ENCODE measurements around the gene CEP72. TPM values are rescaled to one million over a fixed set of nuclear protein-coding genes. Genes with fewer than 3 reads are reported as not detected.

Gene CEP72
- total RNA-seq, 2 experiments from 2014 or later, result 34.4 to 38.6 TPM

- no peak for ATAC-seq
- DNase-seq, result no peak
- Mint-ChIP-seq H3K4me3 (no peak overlapping the region), H3K36me3 (ENCODE audit: low read depth) (no peaks in the 10 kb centered on the region), H3K4me1 (ENCODE audit: low read depth) (peaks cover 4% of the 10 kb centered on the region), H3K9me3 (ENCODE audit: insufficient read depth) (no peaks in the 10 kb centered on the region), H3K27me3 (ENCODE audit: low read depth) (peaks cover 30% of the 10 kb centered on the region), H3K27ac (no peak overlapping the region)
- ChIA-PET CTCF (no interaction called here), POLR2A (no interaction called here)
These were observed 20.4 kb upstream of the CEP72 start for GRCh38 chr5:591746-592145.

GRCh38 chr5:592158-592557, 20.0 kb upstream of the CEP72 start:
- peaks cover 4% of the 10 kb centered on the region for H3K4me1 Mint-ChIP-seq (ENCODE audit: low read depth)
- H3K27me3 Mint-ChIP-seq (ENCODE audit: low read depth), result peaks cover 32% of the 10 kb centered on the region
- no peak overlapping the region for H3K4me3 Mint-ChIP-seq
- H3K27ac Mint-ChIP-seq, result no peak overlapping the region
- H3K9me3 Mint-ChIP-seq (ENCODE audit: insufficient read depth), result no peaks in the 10 kb centered on the region
- ATAC-seq (no peak), DNase-seq (no peak)
- H3K36me3 Mint-ChIP-seq (ENCODE audit: low read depth), result no peaks in the 10 kb centered on the region
- ChIA-PET CTCF (no interaction called here), POLR2A (interaction anchor here (0.6 kb wide), 1 partner anchor 88 kb away, joined by 4 read pairs; no protein-coding TSS in a partner anchor)

GRCh38 chr5:593511-593910, 18.6 kb upstream of the CEP72 start:
- Mint-ChIP-seq H3K4me1 (ENCODE audit: low read depth) (peaks cover 7% of the 10 kb centered on the region), H3K36me3 (ENCODE audit: low read depth) (no peaks in the 10 kb centered on the region), H3K27ac (no peak overlapping the region), H3K9me3 (ENCODE audit: insufficient read depth) (no peaks in the 10 kb centered on the region), H3K27me3 (ENCODE audit: low read depth) (peaks cover 42% of the 10 kb centered on the region), H3K4me3 (no peak overlapping the region)
- ChIA-PET POLR2A (no interaction called here), CTCF (interaction anchor here (1.2 kb wide), 1 partner anchor 143 kb away, joined by 4 read pairs; no protein-coding TSS in a partner anchor)
- no peak for DNase-seq
- no peak for ATAC-seq

- Mint-ChIP-seq H3K4me3 (no peak overlapping the region), H3K36me3 (ENCODE audit: low read depth) (no peaks in the 10 kb centered on the region), H3K9me3 (ENCODE audit: insufficient read depth) (no peaks in the 10 kb centered on the region), H3K27ac (no peak overlapping the region), H3K27me3 (ENCODE audit: low read depth) (peaks cover 50% of the 10 kb centered on the region), H3K4me1 (ENCODE audit: low read depth) (peaks cover 7% of the 10 kb centered on the region)
- DNase-seq (no peak), ATAC-seq (no peak)
- CTCF ChIA-PET, result no interaction called here
- POLR2A ChIA-PET, result no interaction called here
These were observed 17.8 kb upstream of the CEP72 start for GRCh38 chr5:594226-594860.

- DNase-seq, result no peak
- ChIA-PET CTCF (no interaction called here), POLR2A (no interaction called here)
- Mint-ChIP-seq H3K9me3 (ENCODE audit: insufficient read depth) (no peaks in the 10 kb centered on the region), H3K4me1 (ENCODE audit: low read depth) (peaks cover 3% of the 10 kb centered on the region), H3K27ac (no peak overlapping the region), H3K36me3 (ENCODE audit: low read depth) (no peaks in the 10 kb centered on the region), H3K4me3 (no peak overlapping the region), H3K27me3 (ENCODE audit: low read depth) (peaks cover 49% of the 10 kb centered on the region)
- ATAC-seq, result no peak
These were observed 16.8 kb upstream of the CEP72 start for GRCh38 chr5:595285-595875.

- DNase-seq (no peak), ATAC-seq (no peak)
- no peaks in the 10 kb centered on the region for H3K36me3 Mint-ChIP-seq (ENCODE audit: low read depth)
- peaks cover 42% of the 10 kb centered on the region for H3K27me3 Mint-ChIP-seq (ENCODE audit: low read depth)
- ChIA-PET CTCF (no interaction called here), POLR2A (no interaction called here)
- H3K4me1 Mint-ChIP-seq (ENCODE audit: low read depth), result peaks cover 3% of the 10 kb centered on the region
- H3K9me3 Mint-ChIP-seq (ENCODE audit: insufficient read depth), result no peaks in the 10 kb centered on the region
- H3K27ac Mint-ChIP-seq, result no peak overlapping the region
- H3K4me3 Mint-ChIP-seq, result no peak overlapping the region
These were observed 14.1 kb upstream of the CEP72 start for GRCh38 chr5:597871-598563.

- ChIA-PET POLR2A (no interaction called here), CTCF (no interaction called here)
- peaks cover 42% of the 10 kb centered on the region for H3K27me3 Mint-ChIP-seq (ENCODE audit: low read depth)
- ATAC-seq (no peak), DNase-seq (no peak)
- H3K4me3 Mint-ChIP-seq, result no peak overlapping the region
- no peaks in the 10 kb centered on the region for H3K9me3 Mint-ChIP-seq (ENCODE audit: insufficient read depth)
- H3K4me1 Mint-ChIP-seq (ENCODE audit: low read depth), result peaks cover 3% of the 10 kb centered on the region
- no peak overlapping the region for H3K27ac Mint-ChIP-seq
- no peaks in the 10 kb centered on the region for H3K36me3 Mint-ChIP-seq (ENCODE audit: low read depth)
These were observed 13.6 kb upstream of the CEP72 start for GRCh38 chr5:598564-598890.

GRCh38 chr5:600886-601541, 11.1 kb upstream of the CEP72 start:
- Mint-ChIP-seq H3K36me3 (ENCODE audit: low read depth) (no peaks in the 10 kb centered on the region), H3K4me1 (ENCODE audit: low read depth) (peaks cover 3% of the 10 kb centered on the region), H3K4me3 (no peak overlapping the region), H3K9me3 (ENCODE audit: insufficient read depth) (no peaks in the 10 kb centered on the region), H3K27me3 (ENCODE audit: low read depth) (peaks cover 33% of the 10 kb centered on the region), H3K27ac (no peak overlapping the region)
- DNase-seq (no peak), ATAC-seq (no peak)
- CTCF ChIA-PET, result no interaction called here
- POLR2A ChIA-PET, result no interaction called here

GRCh38 chr5:601771-602465, 10.2 kb upstream of the CEP72 start:
- no peaks in the 10 kb centered on the region for H3K36me3 Mint-ChIP-seq (ENCODE audit: low read depth)
- ATAC-seq (no peak), DNase-seq (no peak)
- no peak overlapping the region for H3K27ac Mint-ChIP-seq
- CTCF ChIA-PET, result no interaction called here
- POLR2A ChIA-PET, result no interaction called here
- H3K4me3 Mint-ChIP-seq, result no peak overlapping the region
- H3K4me1 Mint-ChIP-seq (ENCODE audit: low read depth), result peaks cover 3% of the 10 kb centered on the region
- no peaks in the 10 kb centered on the region for H3K9me3 Mint-ChIP-seq (ENCODE audit: insufficient read depth)
- peaks cover 27% of the 10 kb centered on the region for H3K27me3 Mint-ChIP-seq (ENCODE audit: low read depth)

- no peak overlapping the region for H3K27ac Mint-ChIP-seq
- DNase-seq (no peak), ATAC-seq (no peak)
- H3K4me1 Mint-ChIP-seq (ENCODE audit: low read depth), result peaks cover 9% of the 10 kb centered on the region
- H3K36me3 Mint-ChIP-seq (ENCODE audit: low read depth), result no peaks in the 10 kb centered on the region
- ChIA-PET CTCF (no interaction called here), POLR2A (no interaction called here)
- no peak overlapping the region for H3K4me3 Mint-ChIP-seq
- peaks cover 21% of the 10 kb centered on the region for H3K27me3 Mint-ChIP-seq (ENCODE audit: low read depth)
- H3K9me3 Mint-ChIP-seq (ENCODE audit: insufficient read depth), result no peaks in the 10 kb centered on the region
These were observed 9.6 kb upstream of the CEP72 start for GRCh38 chr5:602466-603035.

- POLR2A ChIA-PET, result no interaction called here
- Mint-ChIP-seq H3K4me3 (no peak overlapping the region), H3K36me3 (ENCODE audit: low read depth) (no peaks in the 10 kb centered on the region), H3K9me3 (ENCODE audit: insufficient read depth) (no peaks in the 10 kb centered on the region), H3K27ac (no peak overlapping the region), H3K27me3 (ENCODE audit: low read depth) (peaks cover 17% of the 10 kb centered on the region), H3K4me1 (ENCODE audit: low read depth) (peaks cover 11% of the 10 kb centered on the region)
- DNase-seq (no peak), ATAC-seq (no peak)
- CTCF ChIA-PET, result no interaction called here
These were observed 8.8 kb upstream of the CEP72 start for GRCh38 chr5:603081-603998.
